GM21528 (cell line): Measurements from ENCODE around the gene NUP62.
"Not testable (repeated sequence)": the region's sequence is repeated elsewhere in the genome, so short reads cannot be mapped to it uniquely, and the experiment has no call there.

Experiments
- ATAC-seq: cut with Tn5 transposase; IDR thresholded peaks from one replicate; pipeline ENCODE4 v1.9.1; 2021; ENCODE audit warnings: mild to moderate bottlenecking, moderate library complexity; ENCODE audit not compliant: unreplicated experiment, low FRiP score

The NUP62 gene, protein sequence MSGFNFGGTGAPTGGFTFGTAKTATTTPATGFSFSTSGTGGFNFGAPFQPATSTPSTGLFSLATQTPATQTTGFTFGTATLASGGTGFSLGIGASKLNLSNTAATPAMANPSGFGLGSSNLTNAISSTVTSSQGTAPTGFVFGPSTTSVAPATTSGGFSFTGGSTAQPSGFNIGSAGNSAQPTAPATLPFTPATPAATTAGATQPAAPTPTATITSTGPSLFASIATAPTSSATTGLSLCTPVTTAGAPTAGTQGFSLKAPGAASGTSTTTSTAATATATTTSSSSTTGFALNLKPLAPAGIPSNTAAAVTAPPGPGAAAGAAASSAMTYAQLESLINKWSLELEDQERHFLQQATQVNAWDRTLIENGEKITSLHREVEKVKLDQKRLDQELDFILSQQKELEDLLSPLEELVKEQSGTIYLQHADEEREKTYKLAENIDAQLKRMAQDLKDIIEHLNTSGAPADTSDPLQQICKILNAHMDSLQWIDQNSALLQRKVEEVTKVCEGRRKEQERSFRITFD

DNA sequence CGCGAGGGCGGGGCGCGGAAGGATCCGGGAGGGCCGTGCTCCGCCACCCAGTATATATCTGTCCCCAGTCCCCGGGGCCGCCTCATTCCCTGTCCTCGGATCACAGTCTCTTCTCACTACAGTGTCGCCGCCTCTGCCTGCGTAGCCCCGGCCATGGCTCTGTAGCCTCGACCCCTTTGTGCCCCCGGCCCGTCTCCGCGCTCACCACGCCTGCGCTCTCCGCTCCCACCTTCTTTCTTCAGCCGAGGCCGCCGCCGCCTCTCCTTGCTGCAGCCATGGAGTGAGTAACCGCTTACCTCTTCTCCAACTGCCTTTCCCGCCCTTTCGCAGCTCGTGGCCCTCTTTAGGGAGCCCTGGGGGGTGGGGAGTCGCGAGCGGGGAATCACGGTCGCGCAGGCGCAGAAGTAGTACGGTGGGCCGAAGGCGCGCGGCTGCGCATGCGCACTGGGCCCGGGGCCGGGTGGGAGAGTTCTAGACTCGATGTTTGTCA lies at the start of gene NUP62, which contains the start of gene ATF5:
Gene NUP62, minus strand, starts transcription at position 384 of the 490 bp plus-strand sequence. CDS start 19,697 bp downstream, outside the sequence.
Gene ATF5, plus strand, starts transcription at position 85 of the 490 bp plus-strand sequence. CDS start 1,646 bp downstream, outside the sequence.
- ATAC-seq = peak; percentile 45

DNA sequence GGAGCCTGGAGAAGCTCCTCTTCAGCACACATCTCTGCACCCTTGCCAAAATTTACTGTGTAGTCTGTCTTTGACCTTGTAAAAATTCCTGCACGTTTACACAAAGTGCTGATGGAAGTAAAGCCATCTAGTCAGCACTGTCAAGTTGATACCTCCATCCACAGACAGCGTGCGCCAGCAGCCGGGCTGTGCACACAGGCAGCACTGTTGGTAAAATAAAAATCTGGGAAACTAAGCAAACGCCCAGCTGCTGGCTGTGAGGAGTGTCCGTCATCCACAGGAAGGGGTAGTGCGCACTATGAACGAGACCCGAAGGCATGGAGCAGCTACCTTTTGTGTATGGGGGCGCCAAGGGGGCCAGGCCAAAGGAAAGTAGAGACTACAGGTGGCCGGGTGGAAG lies 49.0 kb upstream of the NUP62 start:
- ATAC-seq = no peak

DNA sequence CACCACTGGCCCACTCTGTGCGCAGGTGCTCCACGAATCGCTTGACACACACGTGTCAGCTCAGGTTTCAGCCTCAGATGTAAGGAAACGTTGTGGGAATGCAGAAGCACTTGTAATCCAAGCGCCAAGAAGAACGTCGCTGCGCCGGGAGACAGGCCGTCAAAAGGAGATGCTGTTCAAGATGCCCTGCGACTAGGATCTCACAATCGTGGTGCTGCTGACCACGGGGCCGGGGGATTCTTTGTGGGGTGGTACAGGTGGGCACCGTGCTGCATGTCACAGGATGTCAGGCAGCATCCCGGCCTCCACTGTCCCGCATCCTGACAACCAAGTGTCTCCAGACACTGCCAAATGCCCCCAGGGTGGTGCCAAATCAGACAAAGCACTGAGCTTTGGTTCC lies 48.6 kb upstream of the NUP62 start:
- no peak for ATAC-seq

DNA sequence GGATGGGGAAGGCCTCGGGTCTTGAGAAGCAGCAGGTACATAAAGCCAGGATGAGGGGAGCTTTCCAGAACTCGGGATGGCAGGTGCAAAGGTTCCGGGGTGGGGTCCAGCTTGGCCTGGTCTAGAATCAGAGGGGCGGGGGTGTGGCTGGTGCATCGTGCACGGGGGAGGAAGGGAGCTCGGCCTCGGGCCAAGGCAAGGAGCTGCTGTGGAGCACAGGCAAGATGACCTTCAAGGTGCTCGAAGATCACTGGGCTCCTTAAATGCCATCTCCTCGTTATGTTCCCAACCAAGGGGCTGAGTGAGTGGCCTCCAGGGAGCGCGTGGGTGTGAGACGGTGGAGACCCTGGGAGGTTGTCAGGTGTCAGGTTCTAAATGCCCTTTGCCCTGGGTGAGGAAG lies 47.8 kb upstream of the NUP62 start:
- ATAC-seq = no peak

GRCh38 chr19:49976496-49976895 lies 47.2 kb upstream of the NUP62 start:
- ATAC-seq = no peak

DNA sequence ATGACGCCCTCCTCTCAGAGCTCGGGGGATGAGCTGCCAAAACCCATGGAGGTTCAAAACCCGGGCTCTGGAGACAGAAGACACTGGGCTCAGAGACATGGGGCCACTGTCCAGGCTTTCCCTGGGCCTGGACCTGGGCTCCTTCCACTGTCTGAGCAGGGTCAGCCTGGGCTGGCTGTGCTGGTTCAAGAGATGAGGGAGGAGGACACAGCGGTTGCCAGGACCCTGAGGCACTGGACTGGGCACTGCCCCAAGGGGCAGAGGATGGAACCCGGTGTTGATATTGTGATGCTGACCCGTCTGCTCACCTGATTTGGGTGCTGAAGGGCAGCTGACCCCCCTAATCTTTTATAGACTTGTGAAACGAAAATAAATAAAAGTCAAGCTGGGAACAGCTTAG lies 45.7 kb upstream of the NUP62 start:
- ATAC-seq = no peak

DNA sequence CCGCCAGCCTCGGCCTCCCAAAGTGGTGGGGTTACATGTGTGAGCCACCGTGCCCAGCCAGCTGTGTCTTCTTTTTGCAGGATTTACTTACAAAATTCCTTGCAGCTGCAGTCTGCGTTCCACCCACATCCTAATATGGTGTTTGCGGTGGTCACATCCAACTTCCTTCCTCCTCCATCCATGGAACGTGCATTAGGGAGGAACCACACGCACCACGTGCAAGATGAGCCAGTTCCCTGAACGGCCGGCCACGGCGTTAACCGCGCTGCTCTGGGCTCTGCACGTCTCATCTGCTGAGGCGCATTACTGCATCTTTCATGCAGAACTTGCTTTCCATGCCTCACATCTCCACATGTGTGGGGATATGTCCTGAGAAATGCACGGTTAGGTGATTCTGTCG lies 44.7 kb upstream of the NUP62 start:
- no peak for ATAC-seq

- no peak for ATAC-seq
These were observed 43.5 kb upstream of the NUP62 start for GRCh38 chr19:49972841-49973240.

DNA sequence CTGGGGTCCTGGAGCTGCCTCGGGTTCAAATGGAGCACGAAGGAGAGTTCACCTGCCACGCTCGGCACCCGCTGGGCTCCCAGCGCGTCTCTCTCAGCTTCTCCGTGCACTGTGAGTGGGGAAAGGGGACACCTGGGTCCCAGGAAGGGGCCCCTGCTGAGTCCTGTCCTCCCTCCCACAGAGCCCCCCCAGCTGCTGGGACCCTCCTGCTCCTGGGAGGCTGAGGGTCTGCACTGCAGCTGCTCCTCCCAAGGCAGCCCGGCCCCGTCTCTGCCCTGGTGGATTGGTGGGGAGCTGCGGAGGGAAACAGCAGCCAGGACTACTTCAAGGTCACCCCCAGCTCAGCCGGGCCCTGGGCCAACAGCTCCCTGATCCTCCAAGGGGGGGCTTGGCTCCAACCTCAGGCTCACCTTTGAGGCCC lies 42.7 kb upstream of the NUP62 start:
- no peak for ATAC-seq

DNA sequence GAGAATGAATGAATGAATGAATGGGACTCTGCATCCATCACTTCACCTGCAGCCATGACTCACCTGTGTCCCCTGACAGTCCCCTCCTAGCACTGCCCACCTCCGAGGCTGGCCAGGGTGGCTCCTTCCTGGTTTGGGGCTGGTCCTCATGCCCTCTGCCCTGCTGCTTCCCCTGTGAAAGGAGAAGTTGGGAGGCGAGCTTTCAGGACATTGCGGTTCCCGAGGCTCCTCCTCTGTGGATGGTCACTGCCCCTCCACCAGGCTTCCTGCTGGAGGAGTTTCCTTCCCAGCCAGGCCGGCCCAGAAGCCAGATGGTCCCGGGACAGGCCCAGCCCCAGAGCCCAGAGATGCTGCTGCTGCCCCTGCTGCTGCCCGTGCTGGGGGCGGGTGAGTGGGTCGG lies 40.1 kb upstream of the NUP62 start:
- ATAC-seq = not testable (repeated sequence)

- no peak for ATAC-seq
These were observed 39.1 kb upstream of the NUP62 start for GRCh38 chr19:49968279-49968922.

GRCh38 chr19:49960980-49961379 lies 31.7 kb upstream of the NUP62 start, which contains the start of gene SIGLEC11:
TSS of gene SIGLEC11 (minus strand) at chr19:49961172. CDS start at chr19:49961081, 91 bp downstream.
- ATAC-seq = not testable (repeated sequence)

- ATAC-seq = not testable (repeated sequence)
These were observed 30.6 kb upstream of the NUP62 start for GRCh38 chr19:49959892-49960291.

GRCh38 chr19:49958596-49958995 lies 29.3 kb upstream of the NUP62 start:
- not testable (repeated sequence) for ATAC-seq

DNA sequence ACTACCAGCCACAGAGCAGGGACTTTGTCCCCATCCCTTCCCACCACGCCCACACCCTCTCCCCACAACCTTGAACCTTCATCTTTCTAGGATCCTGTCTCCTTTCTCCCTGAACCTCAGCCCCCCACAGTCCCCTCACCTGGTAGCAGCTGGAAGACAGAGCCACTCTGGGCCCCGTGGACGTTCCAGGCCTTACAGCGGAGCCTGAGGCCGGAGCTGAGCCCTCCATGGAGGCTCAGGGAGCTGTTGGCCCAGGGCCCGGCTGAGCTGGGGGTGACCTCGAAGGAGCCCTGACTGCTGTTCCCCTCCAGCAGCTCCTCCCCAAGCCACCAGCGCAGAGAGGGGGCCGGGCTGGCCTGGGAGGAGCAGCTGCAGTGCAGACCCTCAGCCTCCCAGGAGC lies 28.8 kb upstream of the NUP62 start:
- not testable (repeated sequence) for ATAC-seq

GRCh38 chr19:49957262-49957915 lies 28.1 kb upstream of the NUP62 start:
- ATAC-seq = no peak

- no peak for ATAC-seq
These were observed 26.8 kb upstream of the NUP62 start for GRCh38 chr19:49956115-49956495.

GRCh38 chr19:49954933-49955332 lies 25.6 kb upstream of the NUP62 start:
- ATAC-seq = no peak

DNA sequence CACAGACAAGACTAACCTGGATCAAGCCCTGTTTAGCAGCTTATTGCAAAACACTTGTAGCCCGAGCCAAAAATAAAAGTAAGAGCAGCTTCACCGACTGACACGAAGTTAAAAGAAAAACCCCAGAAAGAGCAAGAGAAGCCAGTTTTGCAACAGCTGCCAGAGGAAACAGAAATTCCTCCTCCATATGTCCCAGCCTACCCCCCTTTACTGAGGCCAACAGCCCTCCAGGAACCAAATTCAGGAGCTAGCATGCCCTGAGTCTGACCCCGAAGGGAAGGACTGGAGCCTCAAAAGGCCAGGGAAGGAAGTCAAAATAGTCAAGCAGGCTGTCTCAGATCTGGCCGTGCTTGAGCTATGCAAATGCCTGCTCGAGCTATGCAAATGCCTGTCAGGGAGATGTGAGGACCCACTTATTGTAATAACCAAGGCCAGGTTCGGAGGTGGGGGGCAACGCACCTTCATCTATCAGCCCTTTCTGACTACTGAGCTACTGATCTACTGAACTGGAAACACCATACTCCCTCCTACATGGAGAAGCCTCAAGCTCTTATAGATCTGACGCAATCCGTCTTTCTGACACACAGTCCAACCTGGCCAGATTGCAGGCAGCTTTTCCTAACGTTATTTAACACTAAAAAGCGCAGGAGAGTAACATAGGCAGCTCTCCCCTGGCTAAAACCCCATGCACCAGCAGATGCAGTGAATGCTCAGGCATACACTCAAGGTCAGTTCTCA lies 25.0 kb upstream of the NUP62 start:
- ATAC-seq = no peak

- no peak for ATAC-seq
These were observed 24.1 kb upstream of the NUP62 start for GRCh38 chr19:49953416-49953815.
